SU-DHL-6 (cell line): ENCODE results near the gene MPHOSPH10.
"Not testable (repeated sequence)": the region's sequence is repeated elsewhere in the genome, so short reads cannot be mapped to it uniquely, and the experiment has no call there.

Source experiments
- EZH2phosphoT487 ChIP-seq: fragments of 200-600 bp; sonication (generic), shearing (Covaris generic); conservative IDR thresholded peaks from 2 replicates; pipeline ENCODE4 v1.6.1; 2018; ENCODE audit warnings: mild to moderate bottlenecking, antibody characterized with exemption, low read length, moderate library complexity, mixed read lengths
- TF ChIP-seq, protein P1 (sequence below): fragments of 200-600 bp; sonication (generic); IDR thresholded peaks from one replicate; pipeline ENCODE4 v1.5.1; 2017; ENCODE audit warnings: antibody characterized with exemption, mild to moderate bottlenecking, low read length, moderate library complexity; ENCODE audit not compliant: insufficient read depth, poor library complexity, severe bottlenecking

- TF ChIP-seq, protein P1, sequence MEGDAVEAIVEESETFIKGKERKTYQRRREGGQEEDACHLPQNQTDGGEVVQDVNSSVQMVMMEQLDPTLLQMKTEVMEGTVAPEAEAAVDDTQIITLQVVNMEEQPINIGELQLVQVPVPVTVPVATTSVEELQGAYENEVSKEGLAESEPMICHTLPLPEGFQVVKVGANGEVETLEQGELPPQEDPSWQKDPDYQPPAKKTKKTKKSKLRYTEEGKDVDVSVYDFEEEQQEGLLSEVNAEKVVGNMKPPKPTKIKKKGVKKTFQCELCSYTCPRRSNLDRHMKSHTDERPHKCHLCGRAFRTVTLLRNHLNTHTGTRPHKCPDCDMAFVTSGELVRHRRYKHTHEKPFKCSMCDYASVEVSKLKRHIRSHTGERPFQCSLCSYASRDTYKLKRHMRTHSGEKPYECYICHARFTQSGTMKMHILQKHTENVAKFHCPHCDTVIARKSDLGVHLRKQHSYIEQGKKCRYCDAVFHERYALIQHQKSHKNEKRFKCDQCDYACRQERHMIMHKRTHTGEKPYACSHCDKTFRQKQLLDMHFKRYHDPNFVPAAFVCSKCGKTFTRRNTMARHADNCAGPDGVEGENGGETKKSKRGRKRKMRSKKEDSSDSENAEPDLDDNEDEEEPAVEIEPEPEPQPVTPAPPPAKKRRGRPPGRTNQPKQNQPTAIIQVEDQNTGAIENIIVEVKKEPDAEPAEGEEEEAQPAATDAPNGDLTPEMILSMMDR: not testable (repeated sequence)
- not testable (repeated sequence) for TF ChIP-seq EZH2phosphoT487
These were observed 24.0 kb upstream of the MPHOSPH10 start for GRCh38 chr2:71106463-71106862.
